DMS153 treated with DMSO at 0.1 percent for 48 hours (cell line): ENCODE data around the gene CDH9.
"Not testable (repeated sequence)": the region's sequence is repeated elsewhere in the genome, so short reads cannot be mapped to it uniquely, and the experiment has no call there.

ENCODE experiments used
- DNase-seq: peaks from one replicate; lab custom pipeline; 2025; ENCODE audit not compliant: unreplicated experiment; lab: John Stamatoyannopoulos, UW

Gene CDH9

GRCh38 chr5:26948921-26949320, 89.5 kb downstream of the CDH9 start:
- no peak for DNase-seq

GRCh38 chr5:26945901-26946300, 92.5 kb downstream of the CDH9 start:
- no peak for DNase-seq

GRCh38 chr5:26942481-26942880, 95.9 kb downstream of the CDH9 start:
- no peak for DNase-seq

- DNase-seq, result no peak
Measured at GRCh38 chr5:26940994-26941393, 97.4 kb downstream of the CDH9 start.

- DNase-seq, result no peak
Measured at GRCh38 chr5:26932238-26932637, 106.1 kb downstream of the CDH9 start.

GRCh38 chr5:26921439-26921838, 116.9 kb downstream of the CDH9 start:
- DNase-seq, result no peak

GRCh38 chr5:26903469-26903868, 134.9 kb downstream of the CDH9 start:
- DNase-seq, result no peak

- peak; percentile 36 for DNase-seq
Measured at GRCh38 chr5:26894719-26895263, 143.6 kb downstream of the CDH9 start.

GRCh38 chr5:26893078-26893477, 145.3 kb downstream of the CDH9 start:
- DNase-seq, result no peak

GRCh38 chr5:26889815-26890214, 148.6 kb downstream of the CDH9 start:
- DNase-seq, result peak; percentile 71

GRCh38 chr5:26884481-26884880, 153.9 kb downstream of the CDH9 start:
- DNase-seq, result no peak

- no peak for DNase-seq
Measured at GRCh38 chr5:26883375-26883774, 155.0 kb downstream of the CDH9 start.

GRCh38 chr5:26881901-26882300, 156.5 kb downstream of the CDH9 start:
- no peak for DNase-seq

- no peak for DNase-seq
Measured at GRCh38 chr5:26877154-26877553, 161.2 kb downstream of the CDH9 start.

- DNase-seq, result no peak
Measured at GRCh38 chr5:26872337-26872736, 166.0 kb downstream of the CDH9 start.

- no peak for DNase-seq
Measured at GRCh38 chr5:26869781-26870180, 168.6 kb downstream of the CDH9 start.

- DNase-seq, result no peak
Measured at GRCh38 chr5:26868504-26868903, 169.9 kb downstream of the CDH9 start.

GRCh38 chr5:26864061-26864460, 174.3 kb downstream of the CDH9 start:
- DNase-seq, result no peak

- no peak for DNase-seq
Measured at GRCh38 chr5:26856238-26856637, 182.1 kb downstream of the CDH9 start.

- not testable (repeated sequence) for DNase-seq
Measured at GRCh38 chr5:26852450-26852849, 185.9 kb downstream of the CDH9 start.

- DNase-seq, result peak; percentile 81
Measured at GRCh38 chr5:26847041-26847736, 191.2 kb downstream of the CDH9 start.

- DNase-seq, result no peak
Measured at GRCh38 chr5:26843677-26844076, 194.7 kb downstream of the CDH9 start.

- no peak for DNase-seq
Measured at GRCh38 chr5:26833596-26833995, 204.8 kb downstream of the CDH9 start.
